ENCODE measurements around the gene TMEM256.

The TMEM256 gene

GRCh38 chr17:7406235-7406825, 2.4 kb upstream of the TMEM256 start:
- no peak overlapping the region for H3K27ac Mint-ChIP-seq
- no peaks in the 10 kb centered on the region for H3K27me3 Mint-ChIP-seq
- peaks cover 9% of the 10 kb centered on the region for H3K36me3 Mint-ChIP-seq (ENCODE audit: low read depth)
- H3K4me3 Mint-ChIP-seq, result peak overlapping the region; percentile 5
- H3K9me3 Mint-ChIP-seq, result no peaks in the 10 kb centered on the region
- peaks cover 12% of the 10 kb centered on the region for H3K4me1 Mint-ChIP-seq (ENCODE audit: low read depth)

GRCh38 chr17:7405350-7406234, 1.7 kb upstream of the TMEM256 start:
- H3K4me1 Mint-ChIP-seq (ENCODE audit: low read depth), result peaks cover 12% of the 10 kb centered on the region
- peak overlapping the region; percentile 76 for H3K4me3 Mint-ChIP-seq

GRCh38 chr17:7404737-7405349, 946 bp upstream of the TMEM256 start:
- H3K4me1 Mint-ChIP-seq (ENCODE audit: low read depth), result peaks cover 12% of the 10 kb centered on the region
- peak overlapping the region; percentile 91 for H3K4me3 Mint-ChIP-seq
- H3K27me3 Mint-ChIP-seq, result no peaks in the 10 kb centered on the region
- H3K36me3 Mint-ChIP-seq (ENCODE audit: low read depth), result peaks cover 9% of the 10 kb centered on the region
- H3K9me3 Mint-ChIP-seq, result no peaks in the 10 kb centered on the region
- peak overlapping the region; percentile 94 for H3K27ac Mint-ChIP-seq

More at GRCh38 chr17:7405350-7406234, 1.7 kb upstream of the TMEM256 start:
- H3K36me3 Mint-ChIP-seq (ENCODE audit: low read depth), result peaks cover 9% of the 10 kb centered on the region
- no peaks in the 10 kb centered on the region for H3K9me3 Mint-ChIP-seq
- no peak overlapping the region for H3K27ac Mint-ChIP-seq
- no peaks in the 10 kb centered on the region for H3K27me3 Mint-ChIP-seq

GRCh38 chr17:7403727-7403976, 245 bp downstream of the TMEM256 start:
- Mint-ChIP-seq H3K4me1 (ENCODE audit: low read depth) (peaks cover 12% of the 10 kb centered on the region), H3K9me3 (no peaks in the 10 kb centered on the region), H3K27me3 (no peaks in the 10 kb centered on the region), H3K27ac (peak overlapping the region; percentile 94), H3K4me3 (peak overlapping the region; percentile 91), H3K36me3 (ENCODE audit: low read depth) (peaks cover 6% of the 10 kb centered on the region)

GRCh38 chr17:7403043-7403726, 712 bp downstream of the TMEM256 start:
- Mint-ChIP-seq H3K27me3 (no peaks in the 10 kb centered on the region), H3K27ac (peak overlapping the region; percentile 18), H3K36me3 (ENCODE audit: low read depth) (peaks cover 6% of the 10 kb centered on the region), H3K4me1 (ENCODE audit: low read depth) (peaks cover 12% of the 10 kb centered on the region), H3K4me3 (peak overlapping the region; percentile 91), H3K9me3 (no peaks in the 10 kb centered on the region)

- Mint-ChIP-seq H3K9me3 (no peaks in the 10 kb centered on the region), H3K27me3 (no peaks in the 10 kb centered on the region), H3K36me3 (ENCODE audit: low read depth) (peaks cover 8% of the 10 kb centered on the region), H3K4me1 (ENCODE audit: low read depth) (peaks cover 16% of the 10 kb centered on the region), H3K27ac (no peak overlapping the region), H3K4me3 (no peak overlapping the region)
Observed at GRCh38 chr17:7398612-7399011, 5.3 kb downstream of the TMEM256 start.

- H3K36me3 Mint-ChIP-seq (ENCODE audit: low read depth), result peaks cover 10% of the 10 kb centered on the region
- no peaks in the 10 kb centered on the region for H3K27me3 Mint-ChIP-seq
- peak overlapping the region; percentile 27 for H3K4me3 Mint-ChIP-seq
- no peak overlapping the region for H3K27ac Mint-ChIP-seq
- H3K4me1 Mint-ChIP-seq (ENCODE audit: low read depth), result peaks cover 16% of the 10 kb centered on the region
- H3K9me3 Mint-ChIP-seq, result no peaks in the 10 kb centered on the region
Observed at GRCh38 chr17:7396147-7396546, 7.8 kb downstream of the TMEM256 start.

- H3K27ac Mint-ChIP-seq, result peak within 1 kb of the TSS; percentile 96
- peak within 1 kb of the TSS; percentile 93 for H3K4me3 Mint-ChIP-seq
- H3K4me1 Mint-ChIP-seq (ENCODE audit: low read depth), result peaks cover 16% of the 10 kb centered on the region
- no peaks in the 10 kb centered on the region for H3K9me3 Mint-ChIP-seq
- peaks cover 23% of the 10 kb centered on the region for H3K36me3 Mint-ChIP-seq (ENCODE audit: low read depth)
- no peaks in the 10 kb centered on the region for H3K27me3 Mint-ChIP-seq
Observed at GRCh38 chr17:7394452-7395191, 9.3 kb downstream of the TMEM256 start, which contains the start of gene PLSCR3. PLSCR3 (minus strand) TSS chr17:7394525; CDS start chr17:7394110, 415 bp downstream.

GRCh38 chr17:7393613-7394451, 10.1 kb downstream of the TMEM256 start:
- peaks cover 16% of the 10 kb centered on the region for H3K4me1 Mint-ChIP-seq (ENCODE audit: low read depth)

GRCh38 chr17:7392696-7393612, 10.9 kb downstream of the TMEM256 start:
- peak overlapping the region; percentile 93 for H3K4me3 Mint-ChIP-seq
- no peak overlapping the region for H3K27ac Mint-ChIP-seq
- H3K9me3 Mint-ChIP-seq, result no peaks in the 10 kb centered on the region
- peaks cover 16% of the 10 kb centered on the region for H3K4me1 Mint-ChIP-seq (ENCODE audit: low read depth)
- no peaks in the 10 kb centered on the region for H3K27me3 Mint-ChIP-seq
- H3K36me3 Mint-ChIP-seq (ENCODE audit: low read depth), result peaks cover 33% of the 10 kb centered on the region

More at GRCh38 chr17:7393613-7394451, 10.1 kb downstream of the TMEM256 start:
- Mint-ChIP-seq H3K27me3 (no peaks in the 10 kb centered on the region), H3K27ac (peak overlapping the region; percentile 75), H3K4me3 (peak overlapping the region; percentile 93), H3K36me3 (ENCODE audit: low read depth) (peaks cover 28% of the 10 kb centered on the region), H3K9me3 (no peaks in the 10 kb centered on the region)

GRCh38 chr17:7391307-7391706, 12.6 kb downstream of the TMEM256 start:
- no peak overlapping the region for H3K27ac Mint-ChIP-seq
- H3K4me1 Mint-ChIP-seq (ENCODE audit: low read depth), result peaks cover 16% of the 10 kb centered on the region
- no peak overlapping the region for H3K4me3 Mint-ChIP-seq
- H3K9me3 Mint-ChIP-seq, result no peaks in the 10 kb centered on the region
- H3K27me3 Mint-ChIP-seq, result no peaks in the 10 kb centered on the region
- H3K36me3 Mint-ChIP-seq (ENCODE audit: low read depth), result peaks cover 33% of the 10 kb centered on the region

- Mint-ChIP-seq H3K4me3 (no peak overlapping the region), H3K27ac (no peak overlapping the region), H3K4me1 (ENCODE audit: low read depth) (peaks cover 15% of the 10 kb centered on the region), H3K27me3 (no peaks in the 10 kb centered on the region), H3K36me3 (ENCODE audit: low read depth) (peaks cover 33% of the 10 kb centered on the region), H3K9me3 (no peaks in the 10 kb centered on the region)
Observed at GRCh38 chr17:7389924-7390910, 13.7 kb downstream of the TMEM256 start.
